ENCODE results near the gene PPFIBP2. TPM values are rescaled to one million over a fixed set of nuclear protein-coding genes. Genes with fewer than 3 reads are reported as not detected.

PPFIBP2 gene
- total and polyA plus RNA-seq, 10 of the 15 experiments (the other 5 are each of a cell fraction or from before 2014, with no cell fraction given): 17.3 to 56.3 (median 39.2) TPM

GRCh38 chr11:7528514-7529049 is 14.8 kb downstream of the PPFIBP2 start (continued):
- TF ChIP-seq REST (IDR thresholded peaks at IDR 0.05; ENCODE audit: low read depth, low read length) (no peak), IKZF1 (conservative IDR thresholded peaks at IDR 0.05) (no peak), PAX5 (IDR thresholded peaks at IDR 0.05; ENCODE audit: borderline replicate concordance, low read depth, low read length) (no peak), EGR1 (IDR thresholded peaks at IDR 0.05; ENCODE audit: borderline replicate concordance in 1 of 2, low read depth in 2 of 2, low read length in 2 of 2) (no peak), TCF7 (IDR thresholded peaks at IDR 0.05; ENCODE audit: borderline replicate concordance) (no peak), E2F8 (IDR thresholded peaks at IDR 0.05; ENCODE audit: low read depth, partially characterized antibody) (no peak), CEBPB (IDR thresholded peaks at IDR 0.05; ENCODE audit: borderline replicate concordance in 1 of 2, low read depth in 2 of 2, low read length in 2 of 2) (no peak), NFYB (IDR thresholded peaks at IDR 0.05; ENCODE audit: insufficient read depth, low read depth, low read length) (no peak), EZH2 (IDR thresholded peaks at IDR 0.05; ENCODE audit: borderline replicate concordance, control insufficient read depth, low read depth, low read length) (no peak), NR2F1 (conservative IDR thresholded peaks at IDR 0.05) (no peak)

Data from GM12878 (cell line).